Fibroblast of skin of scalp (primary cell): ENCODE results near the gene TRAK1.

Experiments
- DNase-seq: peaks from one replicate; pipeline ENCODE4 v3.0.0-alpha.2; 2013

The TRAK1 gene

DNA sequence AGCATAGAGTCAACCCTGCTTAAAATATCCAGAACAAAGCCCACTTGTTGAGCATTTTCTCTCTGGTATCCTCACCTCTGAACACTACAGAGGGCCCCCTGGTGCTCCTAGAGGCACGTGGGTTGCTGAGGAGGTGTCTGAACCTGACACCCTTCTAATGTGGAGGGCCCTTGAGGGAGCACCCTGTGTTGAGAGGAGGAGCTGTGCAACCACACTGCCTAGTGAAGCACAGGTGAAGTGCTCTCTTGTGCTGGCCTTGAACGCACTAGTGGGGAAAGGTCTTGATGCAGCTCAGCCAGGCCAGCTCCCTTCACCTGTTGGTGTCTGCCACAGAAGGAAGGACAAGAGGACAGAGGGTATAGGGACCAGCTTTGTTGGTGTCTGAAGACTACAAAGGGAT, 122.9 kb downstream of the TRAK1 start:
- DNase-seq: no peak

DNA sequence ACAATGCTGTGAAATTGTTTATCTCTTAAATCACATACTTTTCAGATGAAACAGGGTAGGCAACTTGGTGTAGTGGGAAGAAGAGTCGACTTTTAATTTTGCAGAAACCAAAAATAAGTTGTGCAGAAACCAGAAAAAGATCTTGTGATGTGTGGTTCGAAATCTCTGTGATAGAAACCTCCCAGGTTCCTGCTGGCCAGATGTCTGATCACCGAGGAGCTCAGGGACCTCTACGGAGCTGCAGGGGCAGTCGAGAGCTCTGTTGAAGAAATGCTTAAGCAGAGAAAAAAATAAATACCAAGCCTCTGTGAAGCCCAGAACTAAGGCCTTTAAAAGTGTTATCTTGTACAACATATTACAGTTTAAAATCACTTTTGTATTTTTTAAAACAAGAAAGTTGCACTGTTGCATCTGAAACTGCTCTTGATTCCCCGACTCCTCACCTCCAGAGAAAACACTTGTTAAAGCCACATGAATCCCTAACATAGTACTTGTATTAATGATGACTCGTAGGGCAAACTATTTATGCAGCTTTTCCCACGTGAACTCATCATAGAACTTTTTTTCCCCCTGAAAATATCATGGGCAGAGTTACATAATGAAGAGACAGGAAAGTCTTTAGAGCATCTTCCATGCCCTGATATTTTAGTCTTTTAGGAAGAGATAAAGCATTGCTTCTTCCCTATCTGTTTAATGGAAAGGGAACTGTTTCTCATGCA, 123.6 kb downstream of the TRAK1 start:
- DNase-seq: peak; percentile 45

DNA sequence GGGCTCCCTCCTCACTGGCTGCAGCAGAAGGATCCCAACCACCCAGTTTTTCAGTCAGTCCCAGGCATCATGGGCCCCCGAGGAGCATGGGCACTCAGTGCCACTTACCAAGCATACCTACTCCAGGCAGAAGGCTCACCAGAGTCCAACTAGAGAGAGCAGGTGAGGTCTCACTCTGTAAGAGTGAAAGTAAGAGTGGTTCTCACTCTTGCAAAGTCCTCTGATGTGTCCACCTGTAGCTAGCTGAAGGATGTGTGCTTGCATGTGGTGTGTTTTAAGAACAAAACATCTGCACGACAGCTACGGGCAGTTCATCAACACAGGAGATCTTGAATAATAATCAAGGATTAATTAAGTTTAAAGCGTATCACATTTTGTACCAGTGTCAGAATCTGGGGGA, 125.1 kb downstream of the TRAK1 start:
- DNase-seq: no peak

DNA sequence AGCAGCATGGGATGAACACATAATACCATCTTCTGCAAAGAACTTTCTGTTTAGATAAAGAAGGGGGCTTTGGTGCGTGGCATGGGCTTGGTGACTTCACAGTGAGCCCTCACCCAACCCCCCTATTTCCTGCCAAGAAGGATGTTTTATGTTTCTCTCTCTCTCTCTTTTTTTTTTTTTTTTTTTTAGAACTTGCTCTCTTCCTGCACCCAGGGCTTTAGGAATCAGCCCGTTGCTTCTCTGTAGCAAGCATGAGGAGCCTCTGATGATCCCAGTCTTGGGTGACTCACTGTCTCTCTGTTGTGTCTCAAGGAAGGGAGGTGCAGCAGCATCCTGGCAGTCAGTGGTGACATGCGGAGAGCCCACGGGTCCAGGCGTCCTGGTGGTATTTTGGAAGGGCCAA, 125.8 kb downstream of the TRAK1 start:
- DNase-seq: peak; percentile 60

DNA sequence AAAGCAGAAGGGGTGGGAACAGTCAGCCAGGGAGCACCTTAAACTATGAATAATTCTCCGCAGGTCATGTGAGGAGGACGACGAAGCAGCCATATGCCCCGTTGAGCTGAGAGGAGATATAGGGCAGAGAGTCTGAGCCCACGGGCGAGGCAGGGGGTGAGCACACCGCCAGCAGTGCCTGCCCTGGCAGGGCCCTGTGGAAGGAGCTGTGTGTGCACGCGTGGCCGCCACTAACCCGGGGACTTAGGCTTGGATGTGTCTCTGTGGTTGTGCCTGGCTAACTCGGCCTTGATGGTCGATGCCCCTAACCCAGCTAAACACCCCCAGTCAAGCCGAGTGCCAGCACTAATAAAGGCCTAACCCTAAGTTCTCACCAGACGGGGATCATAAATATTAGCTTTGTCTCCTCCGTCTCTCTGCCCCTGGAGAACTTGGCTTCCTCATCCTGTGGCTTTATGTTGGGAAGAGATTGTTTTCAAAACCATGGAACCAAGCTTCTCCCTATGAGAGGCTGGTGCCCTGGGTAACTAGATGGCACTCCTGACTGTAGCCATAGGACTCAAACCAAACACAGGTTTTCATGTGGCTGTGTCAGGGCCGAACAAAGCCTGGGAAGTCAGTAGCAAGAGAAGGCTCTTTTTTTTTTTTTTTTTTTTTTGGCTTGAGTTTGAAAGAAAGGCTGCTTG, 129.4 kb downstream of the TRAK1 start:
- no peak for DNase-seq

DNA sequence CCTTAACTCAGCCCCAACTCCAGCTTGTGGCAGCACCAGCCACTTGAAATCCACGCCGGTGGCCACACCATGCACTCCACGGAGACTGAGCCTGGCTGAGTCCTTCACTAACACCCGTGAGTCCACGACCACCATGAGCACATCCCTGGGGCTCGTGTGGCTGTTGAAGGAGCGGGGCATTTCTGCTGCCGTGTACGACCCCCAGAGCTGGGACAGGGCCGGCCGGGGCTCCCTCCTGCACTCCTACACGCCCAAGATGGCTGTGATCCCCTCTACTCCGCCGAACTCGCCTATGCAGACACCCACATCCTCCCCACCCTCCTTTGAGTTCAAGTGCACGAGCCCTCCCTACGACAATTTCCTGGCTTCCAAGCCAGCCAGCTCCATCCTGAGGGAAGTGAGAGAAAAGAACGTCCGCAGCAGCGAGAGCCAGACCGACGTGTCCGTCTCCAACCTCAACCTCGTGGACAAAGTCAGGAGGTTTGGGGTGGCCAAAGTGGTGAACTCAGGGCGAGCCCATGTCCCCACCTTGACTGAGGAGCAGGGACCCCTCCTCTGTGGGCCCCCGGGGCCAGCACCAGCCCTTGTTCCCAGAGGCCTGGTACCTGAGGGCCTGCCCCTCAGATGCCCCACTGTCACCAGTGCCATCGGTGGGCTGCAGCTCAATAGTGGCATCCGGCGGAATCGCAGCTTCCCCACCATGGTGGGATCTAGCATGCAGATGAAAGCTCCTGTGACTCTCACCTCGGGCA, 132.0 kb downstream of the TRAK1 start:
- DNase-seq: no peak

DNA sequence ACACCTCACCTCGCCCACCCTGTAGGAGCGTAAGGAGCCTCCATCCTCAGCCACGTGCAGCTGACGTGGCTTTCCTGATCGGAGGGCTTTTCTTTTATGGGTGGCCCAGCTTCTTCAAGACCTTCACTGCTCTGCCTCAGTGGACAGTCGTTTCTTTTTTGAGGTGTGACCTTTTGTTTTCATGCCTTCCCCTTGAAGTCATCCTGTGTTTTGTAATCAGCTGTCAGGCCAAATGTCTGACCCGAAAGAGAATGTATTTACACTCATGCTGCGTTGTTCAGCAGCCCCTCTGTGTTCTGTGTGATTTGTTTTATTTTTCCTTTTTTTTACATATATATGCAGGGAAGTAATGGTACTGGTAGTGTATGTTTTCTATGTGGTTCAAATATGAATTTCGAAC, 133.0 kb downstream of the TRAK1 start:
- no peak for DNase-seq

DNA sequence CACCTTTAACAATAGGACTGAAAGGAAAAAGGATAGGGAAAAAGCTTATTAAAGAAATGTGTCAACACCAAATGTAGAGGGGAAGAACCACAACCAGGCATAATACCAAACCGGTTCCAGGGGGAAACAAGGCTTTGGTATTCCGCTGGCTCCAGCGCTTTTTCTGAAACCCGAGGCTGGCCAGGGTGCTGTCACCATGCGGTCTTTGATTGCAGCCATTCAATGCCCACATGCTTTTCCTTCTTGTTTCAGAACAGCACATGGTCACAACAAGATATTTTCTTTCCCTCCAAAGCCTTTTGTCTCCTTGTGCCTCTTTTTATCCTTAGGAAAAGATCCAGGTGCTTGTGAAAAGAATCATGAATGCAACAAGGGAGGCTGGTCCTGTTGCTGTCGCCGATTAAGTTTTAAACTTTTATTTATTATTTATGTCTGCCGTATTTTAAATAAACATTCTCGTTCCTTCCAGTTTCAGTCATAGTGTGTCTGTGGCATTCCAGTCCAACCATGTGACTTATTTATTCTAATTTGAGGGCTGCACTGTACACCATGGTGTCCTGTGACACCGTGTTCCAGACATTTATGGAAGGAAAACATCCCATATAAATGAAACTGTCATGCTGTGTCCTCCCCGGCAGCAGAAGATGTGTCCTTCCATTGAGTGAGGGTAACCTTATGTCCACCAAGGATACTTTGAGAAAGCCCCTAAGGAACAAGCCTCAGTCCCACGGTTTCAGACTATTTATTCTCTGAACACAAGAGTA, 133.7 kb downstream of the TRAK1 start:
- DNase-seq: no peak

DNA sequence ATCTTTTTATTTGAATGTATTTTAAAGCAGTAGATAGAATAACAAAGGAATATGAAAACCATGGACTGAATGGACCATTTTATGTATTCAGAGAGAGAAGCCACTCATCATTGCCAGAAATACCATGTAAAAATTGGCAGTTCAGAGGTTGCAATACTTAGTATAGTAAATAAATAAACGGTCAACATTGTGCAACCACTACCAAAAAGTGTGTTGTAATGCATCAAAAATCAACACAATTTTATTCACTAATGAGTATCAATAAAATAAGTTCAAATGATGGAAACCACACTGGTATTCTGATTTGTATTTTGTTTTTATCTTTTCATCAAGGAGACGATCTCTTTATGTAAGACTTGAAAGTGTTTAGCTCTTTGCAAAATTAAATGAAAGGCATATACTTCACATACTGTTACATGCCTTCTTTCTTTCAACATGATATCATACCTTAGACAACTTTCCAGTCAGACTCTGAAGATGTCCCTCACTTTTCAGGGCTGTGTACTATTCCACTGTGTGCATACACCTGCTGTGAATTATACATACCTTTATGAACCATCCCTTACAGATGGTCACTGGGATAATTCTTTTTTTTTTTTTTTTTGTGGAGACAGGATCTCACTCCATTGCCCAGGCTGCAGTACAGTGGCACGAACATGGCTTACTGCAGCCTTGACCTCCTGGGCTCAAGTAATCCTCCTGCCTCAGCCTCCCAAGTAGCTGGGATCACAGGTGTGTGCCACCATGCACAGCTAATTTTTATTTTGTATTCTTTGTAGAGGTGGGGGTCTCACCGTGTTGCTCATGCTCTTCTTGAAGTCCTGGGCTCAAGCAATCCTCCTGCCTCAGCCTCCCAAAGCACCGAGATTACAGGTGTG, 134.6 kb downstream of the TRAK1 start:
- no peak for DNase-seq

DNA sequence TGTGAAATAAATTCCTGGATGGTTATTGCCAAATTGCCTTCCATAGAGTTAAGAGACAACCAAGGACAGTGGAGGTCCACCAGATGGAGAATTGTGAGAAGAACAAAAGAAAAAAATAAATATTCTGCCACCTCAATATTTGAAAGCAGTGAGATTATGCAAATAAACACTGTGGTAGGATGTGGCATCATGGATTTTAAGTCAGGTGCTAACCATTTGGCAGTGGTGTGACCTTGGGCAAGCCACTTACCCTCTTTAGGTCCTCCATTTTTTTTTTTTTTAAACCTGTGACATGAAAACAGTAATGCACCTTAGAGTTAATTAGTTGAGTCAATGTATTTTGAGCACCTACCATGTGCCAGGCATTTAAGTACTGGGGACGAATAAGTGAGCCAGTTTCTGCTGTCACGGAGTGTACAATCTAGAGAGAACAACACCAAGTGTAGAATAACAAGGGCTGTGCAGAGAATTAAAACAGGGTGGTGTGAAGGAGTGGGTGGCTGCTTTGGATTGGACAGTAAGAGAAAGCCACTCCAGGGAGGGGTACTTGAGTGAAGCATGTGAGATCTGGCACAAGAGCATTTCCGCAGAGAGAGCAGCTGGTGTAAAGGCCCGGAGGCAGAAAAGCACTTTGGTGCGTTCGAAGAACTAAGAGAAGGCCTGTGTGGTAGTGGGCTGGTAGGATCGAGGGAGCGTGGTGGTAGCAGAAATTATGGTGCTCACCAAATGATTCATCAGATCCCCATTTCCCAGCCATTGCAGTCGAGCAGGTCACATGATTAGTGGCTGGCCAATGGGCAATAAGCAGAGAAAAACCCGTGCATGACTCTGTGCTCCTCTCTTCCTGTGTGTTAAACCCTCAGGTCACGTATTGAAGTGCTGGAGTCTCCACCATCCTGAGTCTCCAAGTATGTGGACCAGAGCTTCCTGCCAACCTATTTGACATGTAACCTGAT, 135.6 kb downstream of the TRAK1 start:
- no peak for DNase-seq

DNA sequence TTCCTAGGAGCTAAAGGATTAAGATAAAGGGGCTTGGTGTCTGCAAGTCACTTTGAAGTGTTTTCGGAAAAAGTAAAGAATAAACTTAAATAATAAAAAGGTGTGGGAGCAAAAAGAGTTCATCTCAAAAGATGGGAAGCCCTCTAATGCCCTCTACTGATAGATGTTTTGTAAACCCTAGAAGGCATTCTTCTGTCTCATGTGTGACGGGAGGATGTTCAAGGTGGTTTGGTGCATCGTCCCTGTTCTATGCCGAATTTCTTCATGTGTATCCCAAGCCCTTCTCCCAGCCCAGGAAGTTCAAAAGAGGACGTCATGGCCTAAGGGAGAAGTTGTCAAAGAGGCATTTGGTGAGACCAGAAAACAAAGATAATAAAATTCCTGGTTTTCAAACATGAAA, 137.6 kb downstream of the TRAK1 start:
- no peak for DNase-seq

DNA sequence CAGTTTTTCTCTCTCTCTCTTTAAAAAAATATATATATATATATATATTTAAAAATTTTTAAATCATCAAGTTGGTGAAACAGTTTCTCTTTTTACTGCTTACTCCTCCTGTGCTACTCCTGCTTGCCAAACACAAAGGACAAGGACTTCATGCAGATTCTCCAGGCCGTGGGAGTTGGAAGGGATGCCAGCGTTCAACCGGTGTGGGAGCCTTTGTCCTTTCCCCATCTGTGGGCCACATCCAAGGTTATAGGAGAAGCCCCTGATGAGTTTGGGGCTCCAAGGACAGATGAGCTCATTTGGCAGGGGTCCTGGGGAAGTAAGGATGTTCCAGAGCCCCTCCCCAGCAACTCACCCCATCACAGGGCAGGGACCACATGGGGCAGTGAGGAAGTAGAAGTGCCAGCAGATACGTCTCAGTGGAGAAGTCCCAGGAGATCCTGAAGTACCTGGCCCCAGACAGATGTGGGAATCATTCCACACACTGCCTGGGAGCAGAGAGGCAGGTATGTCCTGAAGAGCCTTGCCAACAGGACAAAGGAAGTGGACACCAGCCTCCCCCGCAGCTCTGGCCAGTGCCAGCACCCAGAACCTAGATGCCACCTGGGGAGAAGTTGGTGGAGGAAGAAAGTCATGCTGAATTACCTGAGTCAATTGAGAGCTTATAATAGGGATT, 138.2 kb downstream of the TRAK1 start:
- no peak for DNase-seq

DNA sequence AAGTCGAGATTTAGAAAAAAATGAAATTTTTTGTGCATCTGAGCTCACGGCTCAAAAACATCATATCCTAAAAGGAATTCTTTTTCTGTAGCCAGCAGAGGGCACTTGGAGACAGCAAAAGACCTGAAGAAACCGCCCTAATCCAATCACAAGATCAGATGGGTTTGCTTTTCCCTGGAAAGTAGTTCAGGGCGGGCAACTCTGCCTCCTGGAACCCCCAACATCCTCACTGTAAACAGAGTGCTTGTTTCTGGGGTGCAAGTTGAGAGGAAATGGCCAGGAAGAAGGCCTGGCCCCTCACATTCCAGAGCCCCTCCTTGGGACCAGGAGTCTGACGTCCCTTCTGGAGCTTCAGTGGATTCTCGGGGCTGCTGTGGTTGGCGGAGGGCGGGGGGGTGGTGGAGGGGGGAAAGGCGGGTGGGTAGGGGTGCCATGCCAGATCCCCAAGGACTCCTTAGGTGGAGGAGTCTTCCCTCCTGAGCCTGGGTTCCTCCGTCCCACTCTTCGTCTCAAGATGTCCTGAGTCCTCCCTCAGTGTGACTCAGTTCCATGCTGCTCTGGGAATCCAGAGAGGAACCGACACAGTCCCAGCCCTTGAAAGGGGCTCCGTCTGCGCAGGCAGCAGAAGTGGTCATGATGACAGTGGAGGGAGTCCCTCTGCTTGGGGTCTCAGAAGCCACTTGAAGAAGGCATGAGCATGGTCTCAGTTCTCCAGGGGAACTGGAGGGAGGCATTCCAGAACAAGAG, 139.0 kb downstream of the TRAK1 start:
- peak; percentile 68 for DNase-seq

DNA sequence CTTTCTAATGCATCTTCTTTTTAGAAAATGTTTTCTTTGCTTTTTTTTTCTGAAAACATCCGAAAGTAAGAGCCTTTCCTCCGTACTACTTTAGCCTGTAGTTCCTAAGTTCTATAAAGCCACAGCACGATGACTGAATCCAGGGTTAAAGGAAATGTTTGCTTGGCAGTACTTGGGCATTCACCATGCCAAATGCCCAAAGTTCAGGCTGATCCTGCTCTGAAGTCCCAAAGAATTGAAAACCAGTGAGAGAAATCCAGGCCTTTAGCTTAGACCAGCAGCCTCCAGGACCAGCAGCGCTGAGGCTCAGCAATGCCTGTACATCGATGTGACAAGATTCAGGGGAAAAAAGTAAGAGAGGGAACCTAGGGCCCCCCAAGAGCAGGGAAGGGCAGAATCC, 139.7 kb downstream of the TRAK1 start:
- no peak for DNase-seq

DNA sequence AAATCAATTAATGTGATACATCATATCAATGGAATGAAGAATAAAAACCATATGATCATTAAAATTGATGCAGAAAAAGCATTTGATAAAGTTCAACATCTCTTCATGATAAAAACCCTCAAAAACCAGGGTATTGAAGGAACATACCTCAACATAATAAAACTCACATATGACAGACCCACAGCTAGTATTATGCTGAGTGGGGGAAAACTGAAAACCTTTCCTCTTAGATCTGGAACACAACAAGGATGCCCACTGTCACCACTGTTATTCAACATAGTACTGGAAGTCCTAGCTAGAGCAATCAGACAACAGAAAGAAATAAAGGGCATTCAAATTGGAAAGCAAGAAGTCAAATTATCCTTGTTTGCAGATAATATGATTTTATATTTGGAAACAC, 144.4 kb downstream of the TRAK1 start:
- no peak for DNase-seq

DNA sequence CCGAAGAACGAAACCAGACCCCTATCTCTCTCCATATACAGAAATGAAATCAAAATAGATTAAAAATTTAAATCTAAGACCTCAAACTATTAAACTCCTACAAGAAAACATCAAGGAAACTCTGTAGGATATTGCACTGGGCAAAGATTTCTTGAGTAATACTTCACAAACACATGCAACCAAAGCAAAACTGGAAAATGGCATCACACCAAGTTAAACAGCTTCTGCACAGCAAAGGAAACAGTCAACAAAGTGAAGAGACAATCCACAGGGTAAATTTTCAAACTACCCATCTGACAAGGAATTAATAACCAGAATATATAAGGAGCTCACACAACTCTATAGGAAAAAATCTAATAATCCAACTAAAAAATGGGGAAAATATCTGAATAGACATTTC, 145.5 kb downstream of the TRAK1 start:
- DNase-seq: no peak

DNA sequence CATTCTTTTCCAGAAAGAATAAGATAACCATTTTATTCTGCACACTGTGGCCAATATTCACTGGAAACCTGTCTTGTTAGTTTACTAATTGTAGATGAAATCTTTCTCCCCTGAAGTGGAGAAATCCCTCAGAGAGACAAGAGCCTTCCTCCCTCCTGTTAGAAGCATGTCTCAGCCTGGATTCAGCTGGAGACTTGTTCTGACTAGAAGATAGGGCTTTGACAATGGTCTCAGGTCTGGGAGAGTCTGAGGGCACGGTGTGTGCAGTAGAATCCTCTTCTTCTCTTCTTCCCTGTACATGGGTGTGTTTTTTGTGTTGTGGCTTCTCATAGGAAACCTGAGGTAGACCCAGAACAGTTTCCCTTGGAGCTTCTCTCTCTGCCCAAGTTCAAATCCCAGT, 154.9 kb downstream of the TRAK1 start:
- no peak for DNase-seq

DNA sequence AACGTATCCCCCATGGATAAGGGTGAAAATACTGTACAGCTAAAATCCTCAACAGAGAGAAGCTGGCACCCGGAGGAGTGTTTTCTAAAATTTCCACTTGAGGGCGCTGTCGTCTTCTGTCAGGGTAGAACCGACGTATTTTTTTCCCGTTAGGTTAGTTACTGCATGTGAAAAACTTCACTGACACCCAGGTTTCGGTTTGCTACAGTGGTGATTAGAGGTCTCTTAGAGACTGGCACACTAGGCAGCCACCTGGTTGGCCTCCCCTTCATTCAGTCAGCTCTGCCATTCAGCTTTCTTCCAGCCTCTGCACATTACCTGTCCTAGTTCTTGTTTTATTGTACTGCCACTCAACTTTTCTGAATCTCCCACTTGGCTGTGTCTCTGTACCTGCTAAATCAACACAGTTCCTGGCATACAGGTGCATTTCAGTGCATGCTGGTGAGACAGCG, 156.4 kb downstream of the TRAK1 start:
- peak; percentile 59 for DNase-seq

DNA sequence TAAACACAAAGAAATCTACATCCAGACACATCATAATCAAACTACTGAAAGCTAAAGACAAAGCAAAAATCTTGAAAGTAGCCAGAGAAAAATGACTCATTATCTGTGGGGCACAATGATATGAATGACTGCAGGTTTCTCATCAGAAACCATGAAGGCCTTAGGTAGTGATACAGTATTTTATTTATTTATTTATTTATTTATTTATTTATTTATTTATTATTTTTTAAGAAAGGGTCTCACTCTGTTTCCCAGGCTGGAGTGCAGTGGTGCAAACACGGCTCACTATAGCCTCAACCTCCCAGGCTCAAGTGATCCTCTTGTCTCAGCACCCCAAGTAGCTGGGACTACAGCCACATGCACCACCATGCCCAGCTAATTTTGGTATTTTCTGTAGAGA, 159.6 kb downstream of the TRAK1 start:
- no peak for DNase-seq
